HG03175 (cell line): Measurements from ENCODE around the gene ZFP62.

Source experiments
- ATAC-seq: cut with Tn5 transposase; IDR thresholded peaks from one replicate; pipeline ENCODE4 v1.9.1; 2021; ENCODE audit warnings: mild to moderate bottlenecking, moderate library complexity; ENCODE audit not compliant: unreplicated experiment

ZFP62 gene

DNA sequence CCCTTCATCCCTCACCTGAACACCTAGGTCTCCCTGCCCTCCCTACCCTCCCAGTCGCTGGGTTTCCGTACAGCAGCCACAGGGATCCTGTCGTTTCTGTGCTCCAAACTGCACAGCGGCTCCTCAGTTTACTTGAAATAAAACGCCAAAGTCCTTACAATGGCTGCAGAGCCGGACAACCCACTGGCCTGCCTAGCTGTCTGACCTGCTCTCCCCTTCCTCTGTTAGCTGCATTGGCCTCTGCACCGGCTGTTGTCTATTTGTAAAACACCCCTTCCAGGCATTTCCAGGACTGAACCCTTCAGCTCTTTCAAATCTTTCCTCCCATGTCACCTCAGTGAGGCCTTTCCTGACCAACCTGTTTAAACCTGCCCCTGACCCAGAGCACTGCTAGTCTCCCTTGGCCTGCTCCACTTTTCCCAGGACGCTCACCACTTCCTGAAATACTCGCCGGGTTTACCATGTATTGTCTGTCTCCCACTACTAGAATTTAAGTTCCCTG lies 49.4 kb downstream of the ZFP62 start:
- ATAC-seq: no peak

DNA sequence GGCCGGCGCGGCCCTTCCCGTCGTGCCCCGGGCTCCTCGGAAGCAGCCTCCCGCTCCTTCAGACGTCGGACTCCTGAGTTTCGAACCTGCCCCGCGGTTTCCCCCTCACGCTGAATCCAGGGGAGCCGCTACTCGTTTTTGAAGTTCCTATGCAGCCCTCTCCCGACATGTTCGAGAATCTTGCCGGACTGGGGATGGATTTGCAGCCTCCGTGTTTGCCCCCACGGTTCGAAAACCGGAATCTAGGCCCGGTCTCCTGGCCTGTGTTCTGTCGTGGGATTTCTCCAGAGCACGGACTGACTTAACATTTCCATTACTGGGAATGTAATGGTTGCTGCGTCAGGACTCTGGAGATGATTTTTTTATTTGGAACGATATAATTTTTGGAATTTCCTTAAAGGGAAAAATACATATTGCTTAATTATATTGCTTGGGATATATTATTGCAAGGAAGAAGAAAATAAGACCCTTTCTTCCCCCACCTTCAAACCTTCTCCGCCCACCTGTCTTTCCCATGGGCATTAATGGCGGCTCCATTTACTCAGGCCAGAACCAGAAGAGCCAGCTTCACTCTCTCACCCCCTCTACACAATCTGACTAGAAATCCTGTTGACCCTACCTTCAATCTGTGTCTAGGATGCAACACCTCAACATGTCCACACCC lies 50.0 kb downstream of the ZFP62 start:
- no peak for ATAC-seq

GRCh38 chr5:180810210-180810958 lies 50.7 kb downstream of the ZFP62 start:
- ATAC-seq: peak; percentile 74

DNA sequence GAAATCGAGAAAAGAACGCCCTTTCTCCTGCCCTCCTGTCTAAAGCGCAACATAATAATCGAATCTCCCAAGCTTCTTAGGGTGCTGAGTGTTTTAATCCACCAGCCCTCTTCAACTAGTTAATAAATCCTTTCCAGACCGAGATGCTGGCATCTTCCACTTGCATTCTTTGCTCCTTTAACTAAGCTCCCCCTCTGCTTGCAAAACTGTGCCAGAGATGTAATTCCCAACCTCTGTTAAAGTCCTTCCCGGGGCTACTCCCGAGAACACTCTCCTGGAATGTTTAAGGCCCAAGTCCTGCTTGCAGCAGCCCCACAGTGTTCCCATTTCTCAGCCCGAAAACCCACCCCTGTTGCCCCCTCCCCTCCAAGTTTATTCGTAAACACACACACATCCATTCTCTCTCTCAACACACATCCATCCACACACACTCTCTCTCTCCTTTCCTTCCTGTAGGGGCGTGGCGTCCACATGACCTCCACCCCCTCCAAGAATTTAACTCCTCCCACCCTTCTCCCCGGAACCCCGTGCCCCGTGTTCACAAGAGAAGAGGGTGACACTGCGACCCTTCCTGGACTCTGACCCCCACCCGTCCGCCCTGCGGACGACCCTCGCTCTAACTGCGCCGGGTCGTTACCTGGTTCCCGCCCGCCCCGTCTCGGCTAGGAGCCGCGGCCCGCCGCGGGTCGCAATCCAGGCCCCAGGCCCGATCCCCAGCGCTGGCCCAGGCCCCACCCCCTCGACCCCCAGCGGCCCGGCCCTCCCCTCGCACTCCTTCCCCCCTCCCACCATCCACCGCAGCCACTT lies 51.5 kb downstream of the ZFP62 start:
- ATAC-seq: peak; percentile 65

- ATAC-seq: no peak
Observed at GRCh38 chr5:180808461-180809000, 52.5 kb downstream of the ZFP62 start.

- no peak for ATAC-seq
Observed at GRCh38 chr5:180807654-180808414, 53.2 kb downstream of the ZFP62 start.

DNA sequence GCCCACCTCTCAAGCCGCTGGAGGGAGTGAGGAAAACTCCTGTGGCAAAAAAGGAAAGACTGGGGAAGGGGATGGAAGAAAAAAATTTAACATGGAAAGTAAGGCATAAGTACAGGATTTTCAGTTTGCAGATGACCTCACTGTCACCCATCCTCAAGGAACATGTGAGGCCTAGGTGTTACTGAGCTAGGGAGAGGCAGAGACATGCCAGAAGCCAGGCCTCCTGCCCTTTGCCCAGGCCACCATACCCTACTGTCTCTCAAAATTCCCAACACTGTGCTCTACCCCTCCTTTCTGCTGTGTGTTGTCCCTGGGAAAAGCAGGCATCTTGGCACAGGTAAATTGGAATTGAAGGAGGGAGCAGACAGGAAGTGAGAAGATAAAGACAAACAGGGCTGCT lies 54.0 kb downstream of the ZFP62 start:
- ATAC-seq: no peak

GRCh38 chr5:180806351-180807011 lies 54.6 kb downstream of the ZFP62 start:
- ATAC-seq: no peak

- no peak for ATAC-seq
Observed at GRCh38 chr5:180804129-180804618, 56.9 kb downstream of the ZFP62 start.

DNA sequence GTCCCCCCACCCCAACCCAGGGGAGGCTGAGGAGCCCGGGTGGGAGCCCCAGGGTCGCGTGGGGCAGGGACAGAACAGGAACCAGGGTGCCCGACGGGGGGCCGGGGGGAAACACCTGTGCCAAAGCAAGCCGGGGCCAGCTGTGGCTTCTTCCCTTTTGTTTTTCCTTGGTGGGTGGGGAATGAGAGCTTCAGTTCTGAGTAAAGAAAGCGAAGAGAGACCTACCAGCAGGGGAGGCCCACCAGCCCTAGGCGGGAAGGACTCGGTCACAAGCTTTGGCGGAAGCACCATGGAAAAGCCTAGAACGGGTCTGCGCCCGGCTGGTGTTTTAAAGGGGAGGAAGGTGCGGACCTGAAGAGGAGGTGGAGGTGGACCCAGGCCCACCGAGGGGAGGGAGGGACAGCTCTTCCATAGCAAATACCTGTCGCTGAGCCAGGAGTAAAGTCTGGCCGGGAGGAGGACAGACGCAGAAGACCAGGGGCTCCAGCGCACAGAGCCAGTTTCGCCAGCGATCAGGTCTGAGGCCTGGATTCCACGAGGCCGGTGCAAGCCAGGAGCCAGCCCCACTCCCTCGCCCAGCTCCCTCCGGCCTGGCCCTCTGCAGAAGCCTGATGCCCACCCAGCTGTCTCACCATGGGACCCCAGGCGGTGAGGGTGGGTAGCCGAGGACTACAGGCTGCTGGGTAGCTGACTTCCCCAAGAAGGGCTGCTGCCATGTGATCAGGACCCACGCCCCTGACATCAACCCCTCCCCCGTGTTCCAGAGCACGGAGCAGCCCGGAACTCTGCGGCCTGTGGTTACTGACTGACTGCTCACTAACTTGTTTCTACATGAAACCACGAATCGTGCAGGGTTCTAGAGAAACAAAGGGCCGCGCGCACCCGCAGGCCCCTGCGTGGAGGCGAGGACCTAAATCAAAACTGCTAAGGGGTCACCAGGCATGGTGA lies 57.6 kb downstream of the ZFP62 start:
- ATAC-seq: peak; percentile 66

GRCh38 chr5:180802325-180803180 lies 58.5 kb downstream of the ZFP62 start, which contains the start of gene MGAT1:
TSS of gene MGAT1 (minus strand) at chr5:180802806. CDS start at chr5:180792971, 9,835 bp downstream.
- peak; percentile 48 for ATAC-seq

DNA sequence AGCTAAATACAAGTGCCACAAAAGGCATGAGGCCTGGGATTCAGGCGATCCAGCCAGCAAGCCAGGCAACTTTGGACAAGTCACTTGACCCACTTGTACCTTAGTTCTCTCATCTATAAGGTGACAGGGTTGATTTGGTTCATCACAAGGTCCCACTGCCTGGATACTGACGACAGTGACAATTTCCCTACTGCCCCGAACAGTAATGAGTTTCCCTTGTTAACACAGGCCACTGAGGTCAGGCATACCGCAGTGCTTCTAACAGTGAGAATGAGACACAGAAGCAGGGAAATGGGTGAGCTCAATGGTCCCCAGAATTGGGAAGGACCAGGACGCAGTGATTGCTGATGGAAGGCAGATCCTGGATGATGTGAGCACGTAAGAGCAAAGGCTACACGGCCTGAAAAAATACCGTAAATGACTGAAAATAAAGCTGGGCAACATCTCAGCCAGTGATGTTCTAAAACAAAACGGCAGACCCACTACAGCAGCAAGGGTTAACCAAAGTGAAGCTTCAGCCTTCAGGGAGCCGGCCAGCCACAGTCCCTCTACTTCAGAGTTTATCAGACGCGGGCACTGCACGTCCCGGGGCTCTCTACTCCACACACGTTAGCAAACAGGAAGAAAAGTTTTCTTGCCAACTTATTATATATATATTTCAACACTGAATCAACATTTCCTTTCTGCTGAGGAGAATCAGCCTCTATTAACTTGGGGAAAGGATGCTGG lies 59.3 kb downstream of the ZFP62 start:
- no peak for ATAC-seq

- no peak for ATAC-seq
Observed at GRCh38 chr5:180799902-180800801, 60.9 kb downstream of the ZFP62 start.

DNA sequence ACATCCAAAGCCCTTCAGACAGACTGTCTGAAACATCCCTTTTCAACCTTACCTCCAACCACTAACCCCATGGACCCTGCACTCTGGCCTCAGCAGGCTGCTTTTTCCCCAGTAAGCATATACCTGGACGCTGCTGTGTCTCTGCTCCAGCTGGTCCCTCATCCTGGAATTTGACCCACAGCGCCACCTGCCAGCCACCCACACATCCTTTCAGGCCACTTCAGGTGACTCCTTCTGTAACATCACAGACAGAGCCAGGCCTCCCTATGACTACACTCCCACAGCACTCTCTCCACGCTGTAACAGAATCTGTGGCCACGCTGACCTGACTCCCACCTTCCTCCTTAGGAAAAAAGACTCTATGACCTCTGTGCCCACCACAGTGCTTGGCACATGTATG lies 61.9 kb downstream of the ZFP62 start:
- ATAC-seq: no peak

DNA sequence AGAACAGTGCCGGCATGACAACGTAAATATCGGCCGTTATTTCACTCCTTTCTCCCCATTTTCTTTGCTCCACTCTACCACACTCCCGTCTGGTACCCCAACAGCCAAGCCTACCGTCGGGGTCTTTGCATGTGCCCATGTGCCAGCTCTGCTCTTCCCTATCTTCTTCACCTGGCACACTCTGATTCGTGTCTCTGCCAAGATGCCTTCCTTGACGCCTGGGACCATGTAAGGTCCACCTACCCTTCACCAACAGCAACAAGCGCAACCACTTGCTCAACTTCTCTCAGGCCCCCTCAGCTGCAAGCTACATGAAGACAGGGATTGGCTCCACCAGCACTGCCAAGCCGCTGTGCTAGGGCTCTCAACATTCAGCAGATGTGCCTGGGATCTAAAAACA lies 62.9 kb downstream of the ZFP62 start:
- ATAC-seq: no peak
